Esophagus squamous epithelium (tissue), 4 donors: ENCODE results near the gene SLC27A2.

Experiments used
- CTCF ChIP-seq, 6 experiments: fragments of 450-650 bp in 4 of 6; fragments of 200-600 bp in 2 of 6; sonication (generic) in 2 of 6; IDR thresholded peaks; one replicate each; pipeline ENCODE4 v1.5.1; 2016 to 2019; ENCODE audit warnings: antibody characterized with exemption in 6 of 6, mild to moderate bottlenecking in 4 of 6, moderate library complexity in 4 of 6
- POLR2A ChIP-seq, 4 donors: fragments of 450-650 bp; IDR thresholded peaks; one replicate each; pipeline ENCODE4 v1.6.1; 2017; ENCODE audit warnings: antibody characterized with exemption in 4 of 4, mild to moderate bottlenecking in 4 of 4, moderate library complexity in 3 of 4

- TF ChIP-seq CTCF (IDR thresholded peaks at IDR 0.05) (no peak), POLR2A (IDR thresholded peaks at IDR 0.05) (no peak)
Measured at GRCh38 chr15:50233192-50233736, 51.3 kb downstream of the SLC27A2 start.
